K562 (cell line): ENCODE results near the gene RTL5. TPM values are rescaled to one million over a fixed set of nuclear protein-coding genes. Genes with fewer than 3 reads are reported as not detected.
A peak's percentile ranks its signal among the peaks of the same experiment; 100 is the strongest.

Experiments used
- ATAC-seq: fragments of 200-7000 bp; cut with Tn5 transposase; 3 replicates; pipeline ENCODE4 v1.9.1; 2020; ENCODE audit warnings: moderate library complexity
- BruUV-seq: library from RNA; stranded (reverse); fragments of 400-500 nt; replicated peaks from 2 replicates; lab custom pipeline; 2021; lab: Mats Ljungman, UMichigan
- CTCF ChIA-PET: fragments of 300-600 bp; formaldehyde crosslinking; extraction: SDS; loops from one replicate; lab custom pipeline; 2021; ENCODE audit warnings: low intra/inter-chr PET ratio; lab: Yijun Ruan, JAX
- POLR2A ChIA-PET: fragments of 300-600, 350-650 bp; sonication (Branson Sonifier 250); formaldehyde crosslinking; extraction: SDS; loops from one replicate; lab custom pipeline; 2021; ENCODE audit warnings: antibody characterized with exemption, inconsistent platforms; lab: Yijun Ruan, JAX
- DNase-seq, 4 experiments: peaks; one replicate each; pipeline versions ENCODE4 v3.0.0 to v3.0.0-alpha.2; 2011 to 2018; ENCODE audit warnings: low spot score in 3 of 4, mixed read lengths in 3 of 4; ENCODE audit errors: extremely low read depth in 1 of 4
- FAIRE-seq: peaks from 2 replicates; lab custom pipeline; 2011; peaks lifted over from hg19 to GRCh38; lab: Jason Lieb, UNC
- H2AFZ ChIP-seq: 2 replicates; pipeline ENCODE4 v1.6.0; 2011; ENCODE audit warnings: low read depth, low read length, control low read depth, inconsistent platforms
- H3K27ac ChIP-seq: fragments of 200-600 bp; 3 replicates; pipeline ENCODE4 v1.8.0; 2011; ENCODE audit warnings: low read depth, mild to moderate bottlenecking, control low read depth, inconsistent platforms, low read length, moderate library complexity, mixed read lengths; ENCODE audit errors: extremely low read depth
- H3K27me3 ChIP-seq, 2 experiments: fragments of 300-600 bp in 1 of 2; 2 replicates in 1 of 2; 3 replicates in 1 of 2; pipeline versions ENCODE4 v1.6.0 to v1.8.0; 2011; ENCODE audit warnings: inconsistent platforms in 2 of 2, low read length in 2 of 2, mild to moderate bottlenecking in 1 of 2, mixed read lengths in 1 of 2, moderate library complexity in 1 of 2; ENCODE audit not compliant: control insufficient read depth in 2 of 2, insufficient read depth in 2 of 2
- H3K36me3 ChIP-seq: fragments of 300-600 bp; 3 replicates; pipeline ENCODE4 v1.8.0; 2011; ENCODE audit warnings: mild to moderate bottlenecking, low read length, inconsistent platforms; ENCODE audit not compliant: control insufficient read depth, insufficient read depth
- H3K4me1 ChIP-seq, 2 experiments: fragments of 200-600 bp in 1 of 2; replicated peaks in 1 of 2; 2 replicates in 1 of 2; 3 replicates in 1 of 2; pipeline versions ENCODE4 v1.5.1 to v1.8.0; 2011; ENCODE audit warnings: inconsistent platforms in 2 of 2, low read length in 2 of 2, mild to moderate bottlenecking in 1 of 2, mixed read lengths in 1 of 2, moderate library complexity in 1 of 2; ENCODE audit not compliant: control insufficient read depth in 2 of 2, insufficient read depth in 2 of 2
- H3K4me2 ChIP-seq: 2 replicates; pipeline ENCODE4 v1.6.1; 2011; ENCODE audit warnings: low read length, control low read depth, inconsistent platforms, mixed read lengths; ENCODE audit not compliant: insufficient read depth
- H3K4me3 ChIP-seq: fragments of 200-600 bp; sonication (generic), shearing (Covaris generic); 2 replicates; pipeline ENCODE4 v1.5.1; 2016; ENCODE audit warnings: control low read depth, inconsistent platforms
- H3K79me2 ChIP-seq: fragments of 200-600 bp; 3 replicates; pipeline ENCODE4 v1.8.0; 2011; ENCODE audit warnings: low read length, inconsistent platforms; ENCODE audit not compliant: control insufficient read depth, insufficient read depth
- H3K9ac ChIP-seq, 2 experiments: 2 replicates each; pipeline versions ENCODE4 v1.6.0 to v1.6.1; 2011; ENCODE audit warnings: low read depth in 2 of 2, low read length in 2 of 2, control low read depth in 1 of 2, inconsistent platforms in 1 of 2, mild to moderate bottlenecking in 1 of 2, mixed read lengths in 1 of 2; ENCODE audit not compliant: insufficient read depth in 1 of 2
- H3K9me1 ChIP-seq: one replicate; pipeline ENCODE4 v1.6.0; 2011; ENCODE audit warnings: inconsistent platforms, mild to moderate bottlenecking, low read length, moderate library complexity; ENCODE audit not compliant: control insufficient read depth, insufficient read depth
- H3K9me3 ChIP-seq: replicated peaks from 2 replicates; pipeline ENCODE4 v1.5.1; 2011; ENCODE audit warnings: low read depth, low read length, inconsistent platforms; ENCODE audit not compliant: control insufficient read depth, insufficient read depth
- H4K20me1 ChIP-seq: replicated peaks from 2 replicates; pipeline ENCODE4 v1.6.1; 2011; ENCODE audit warnings: low read length, inconsistent platforms, mixed read lengths; ENCODE audit not compliant: control insufficient read depth, insufficient read depth
- COPS2 ChIP-seq: fragments of 450-650 bp; conservative IDR thresholded peaks from 2 replicates; pipeline ENCODE4 v1.6.1; 2016; ENCODE audit warnings: mild to moderate bottlenecking, moderate library complexity
- CTCF ChIP-seq, 3 experiments: IDR thresholded peaks in 2 of 3; conservative IDR thresholded peaks in 1 of 3; 2 replicates each; pipeline ENCODE4 v1.5.1; 2011 to 2012; ENCODE audit warnings: low read length in 3 of 3, mild to moderate bottlenecking in 3 of 3, control low read depth in 2 of 3, improper control_type of control experiment in 1 of 3, inconsistent platforms in 1 of 3, low read depth in 1 of 3, mixed read lengths in 1 of 3, moderate library complexity in 1 of 3; ENCODE audit not compliant: insufficient read depth in 2 of 3
- DLX4 ChIP-seq: fragments of 250-450 bp; sonication (Bioruptor Pico); IDR thresholded peaks from 2 replicates; pipeline ENCODE4 v1.6.1; 2021; ENCODE audit warnings: mild to moderate bottlenecking
- FOS ChIP-seq: IDR thresholded peaks from 3 replicates; pipeline ENCODE4 v1.6.1; 2011; ENCODE audit not compliant: insufficient read length; ENCODE audit errors: extremely low read depth
- MEIS2 ChIP-seq: fragments of 450-650 bp; IDR thresholded peaks from 2 replicates; pipeline ENCODE4 v1.6.1; 2014; ENCODE audit warnings: mild to moderate bottlenecking; ENCODE audit not compliant: partially characterized antibody
- NELFE ChIP-seq: IDR thresholded peaks from 2 replicates; pipeline ENCODE4 v1.6.1; 2011; ENCODE audit warnings: mild to moderate bottlenecking; ENCODE audit not compliant: insufficient read depth, insufficient read length
- NR0B1 ChIP-seq: fragments of 450-650 bp; IDR thresholded peaks from one replicate; pipeline ENCODE4 v1.6.1; 2018; ENCODE audit warnings: mild to moderate bottlenecking, moderate library complexity; ENCODE audit not compliant: partially characterized antibody
- NR2F6 ChIP-seq: fragments of 450-650 bp; formaldehyde crosslinking; IDR thresholded peaks from 2 replicates; pipeline ENCODE4 v1.4.0; 2020; ENCODE audit warnings: mild to moderate bottlenecking
- TFAP4 ChIP-seq: sonication (generic); formaldehyde crosslinking; IDR thresholded peaks from 2 replicates; pipeline ENCODE4 v1.8.0; 2022; ENCODE audit warnings: missing genetic modification reagents, mild to moderate bottlenecking, moderate library complexity, borderline replicate concordance
- ZNF3 ChIP-seq: fragments of 250-450 bp; sonication (Bioruptor Pico); IDR thresholded peaks from 2 replicates; pipeline ENCODE4 v1.5.0; 2021; ENCODE audit warnings: mild to moderate bottlenecking, moderate library complexity
- ZNF57 ChIP-seq: fragments of 450-650 bp; formaldehyde crosslinking; IDR thresholded peaks from 2 replicates; pipeline ENCODE4 v1.4.0; 2020; ENCODE audit warnings: mild to moderate bottlenecking, moderate library complexity
- WGBS: fragments of 100-300 bp; shearing (Covaris generic); methylation state at CpG from one replicate; pipeline ENCODE4 v1.1.6; 2016; ENCODE audit warnings: low coverage, mixed read lengths; ENCODE audit not compliant: insufficient coverage; ENCODE audit errors: missing lambda C conversion rate; 5-methylcytosine and 5-hydroxymethylcytosine counted together
- in situ Hi-C: fragments of 300-500 bp; cut with MboI; formaldehyde crosslinking; loops from 4 replicates; pipeline ENCODE4 v1.15.0; 2018; ENCODE audit warnings: inconsistent platforms, mixed read lengths
- intact Hi-C: fragments of 100-400 bp; cut with micrococcal nuclease; formaldehyde crosslinking; loops from 2 replicates; pipeline ENCODE4 v1.14.2; 2022
- polyA plus RNA-seq, 8 experiments: library from polyadenylated mRNA; depleted of rRNA in 4 of 8; stranded (reverse) in 5 of 8; unstranded in 3 of 8; fragments of >200 nt; fragmentation: Nextera tagmentation in 2 of 8; fragmentation: Illumina TruSeq in 1 of 8; extraction: Ambion mirVana in 2 of 8; extraction: Trizol in 1 of 8; gene quantifications; 2 replicates each; pipeline versions ENCODE4 v1.2.1 to v1.2.3, GENCODE V29; 2011 to 2014; ENCODE audit warnings: inconsistent platforms in 1 of 8, missing spikeins in 1 of 8
- total RNA-seq, 7 experiments: library from RNA; depleted of rRNA in 6 of 7; stranded (reverse); fragments of >200 nt in 6 of 7; fragmentation: Illumina TruSeq in 2 of 7; extraction: Trizol in 2 of 7; gene quantifications; 2 replicates each; pipeline versions ENCODE4 v1.2.1 to v1.2.3, GENCODE V29; 2011 to 2021; ENCODE audit warnings: low replicate concordance in 1 of 7
- TF ChIP-seq, protein P1 (sequence below): fragments of 250-450 bp; sonication (Bioruptor Pico); IDR thresholded peaks from 2 replicates; pipeline ENCODE4 v1.5.0; 2021; ENCODE audit warnings: mild to moderate bottlenecking, moderate library complexity

RTL5 gene
- total and polyA plus RNA-seq, 9 of the 15 experiments (the other 6 are each of a cell fraction or from before 2014, with no cell fraction given): 0.03 TPM; not detected in 8

- TF ChIP-seq NR0B1 (no peak), ZNF57 (CRISPR knock-in tag) (no peak), FOS (no peak), ZNF3 (CRISPR knock-in tag) (no peak), COPS2 (no peak), DLX4 (no peak)
- TF ChIP-seq, all 486 proteins: peak for 0
Measured at GRCh38 chrX:72083291-72083690, 48.4 kb downstream of the RTL5 start (continued).

GRCh38 chrX:72081605-72082320 is 50.0 kb downstream of the RTL5 start:
- FAIRE-seq: no peak
- POLR2A ChIA-PET: no interaction called here
- TF ChIP-seq TFAP4 (CRISPR knock-in tag) (no peak), NR2F6 (CRISPR knock-in tag) (no peak), CTCF (IDR thresholded peaks at IDR 0.05 in 2 of 3, conservative IDR thresholded peaks at IDR 0.05 in 1 of 3; ENCODE audit: insufficient read depth in 2 of 3, low read depth in 1 of 3, low read length in 3 of 3) (no peak), NELFE (no peak), MEIS2 (peak; percentile 54)
- TF ChIP-seq, protein P1, sequence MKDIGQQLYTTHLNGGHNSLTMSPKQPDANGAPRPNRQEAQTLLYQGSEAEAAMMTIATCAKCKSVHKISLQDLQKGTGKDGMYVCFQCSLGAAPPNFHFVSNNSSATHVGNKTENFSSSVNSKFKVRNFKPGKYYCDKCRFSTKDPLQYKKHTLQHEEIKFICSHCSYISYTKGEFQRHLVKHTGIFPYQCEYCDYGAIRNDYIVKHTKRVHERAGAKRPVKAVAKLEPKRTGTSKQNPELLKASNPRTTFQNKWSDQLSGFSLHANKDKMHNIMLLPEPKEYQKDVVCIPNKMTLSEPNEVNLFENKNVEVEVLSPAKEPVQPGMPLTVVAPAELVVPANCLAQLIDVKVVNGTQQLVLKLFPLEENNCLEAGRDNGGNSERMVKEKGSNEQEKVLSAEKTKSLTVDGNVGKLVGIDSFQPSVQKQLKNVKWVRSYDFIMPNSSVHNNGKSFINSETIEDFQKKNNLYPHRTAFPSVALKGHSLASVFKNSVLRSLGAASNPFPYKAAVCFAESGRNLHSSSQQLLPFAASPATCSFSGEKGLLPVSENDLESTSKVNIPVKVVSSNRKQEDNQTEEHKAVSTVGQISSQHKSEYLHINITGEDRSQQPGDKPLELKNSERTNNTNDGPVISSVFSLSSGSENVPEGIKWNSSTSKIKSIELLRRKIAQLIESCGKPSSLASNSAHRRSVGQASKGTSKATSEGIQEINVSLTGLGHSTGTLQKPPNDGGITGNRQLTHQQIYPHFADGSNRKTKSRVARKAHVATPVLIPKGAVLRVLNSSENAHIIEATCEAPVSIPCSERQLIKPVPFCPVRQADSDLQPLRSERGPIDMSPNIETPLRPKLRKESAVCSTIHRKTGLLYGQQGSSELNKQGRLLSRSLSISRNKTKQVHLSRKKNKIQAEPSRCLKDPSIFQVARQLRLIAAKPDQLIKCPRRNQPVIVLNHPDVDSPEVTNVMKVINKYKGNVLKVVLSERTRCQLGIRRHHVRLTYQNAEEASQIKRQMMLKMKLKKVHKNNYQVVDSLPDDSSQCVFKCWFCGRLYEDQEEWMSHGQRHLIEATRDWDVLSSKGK: no peak

More at GRCh38 chrX:72081605-72082320, 50.0 kb downstream of the RTL5 start:
- Histone ChIP-seq H3K4me1 (no peaks in the 10 kb centered on the region), H3K27me3 (peaks cover 0 to 42% of the 10 kb centered on the region in 2 experiments; a peak in 3 of 5 replicates), H3K36me3 (no peaks in the 10 kb centered on the region), H2AFZ (no peak overlapping the region), H3K27ac (no peak overlapping the region), H3K4me2 (no peak overlapping the region), H3K4me3 (no peak overlapping the region), H4K20me1 (0 out of 2 replicates have a peak, but pooled peaks cover 3% of the 10 kb centered on the region), H3K79me2 (no peaks in the 10 kb centered on the region), H3K9ac (no peak overlapping the region), H3K9me1 (no peaks in the 10 kb centered on the region), H3K9me3 (no peaks in the 10 kb centered on the region)
- no peak for DNase-seq
- ATAC-seq: no peak
- WGBS: 2% methylated on average over 8 of the region's 12 CpGs
- CTCF ChIA-PET: no interaction called here
- intact Hi-C loops (no loop called here), in situ Hi-C loops (no loop called here)
- BruUV-seq: no TSS peak
